GM12873 (cell line): ENCODE data around the gene BCCIP.

Experiments
- TF ChIP-seq, protein P1 (sequence below): IDR thresholded peaks from 2 replicates; pipeline ENCODE4 v1.5.1; 2012; ENCODE audit warnings: low read depth, mild to moderate bottlenecking, moderate library complexity, low read length, control low read depth; ENCODE audit not compliant: insufficient read depth; ENCODE audit errors: missing control alignments

Gene BCCIP

GRCh38 chr10:125845617-125846016 lies 22.3 kb downstream of the BCCIP start:
- TF ChIP-seq, protein P1, sequence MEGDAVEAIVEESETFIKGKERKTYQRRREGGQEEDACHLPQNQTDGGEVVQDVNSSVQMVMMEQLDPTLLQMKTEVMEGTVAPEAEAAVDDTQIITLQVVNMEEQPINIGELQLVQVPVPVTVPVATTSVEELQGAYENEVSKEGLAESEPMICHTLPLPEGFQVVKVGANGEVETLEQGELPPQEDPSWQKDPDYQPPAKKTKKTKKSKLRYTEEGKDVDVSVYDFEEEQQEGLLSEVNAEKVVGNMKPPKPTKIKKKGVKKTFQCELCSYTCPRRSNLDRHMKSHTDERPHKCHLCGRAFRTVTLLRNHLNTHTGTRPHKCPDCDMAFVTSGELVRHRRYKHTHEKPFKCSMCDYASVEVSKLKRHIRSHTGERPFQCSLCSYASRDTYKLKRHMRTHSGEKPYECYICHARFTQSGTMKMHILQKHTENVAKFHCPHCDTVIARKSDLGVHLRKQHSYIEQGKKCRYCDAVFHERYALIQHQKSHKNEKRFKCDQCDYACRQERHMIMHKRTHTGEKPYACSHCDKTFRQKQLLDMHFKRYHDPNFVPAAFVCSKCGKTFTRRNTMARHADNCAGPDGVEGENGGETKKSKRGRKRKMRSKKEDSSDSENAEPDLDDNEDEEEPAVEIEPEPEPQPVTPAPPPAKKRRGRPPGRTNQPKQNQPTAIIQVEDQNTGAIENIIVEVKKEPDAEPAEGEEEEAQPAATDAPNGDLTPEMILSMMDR = no peak

DNA sequence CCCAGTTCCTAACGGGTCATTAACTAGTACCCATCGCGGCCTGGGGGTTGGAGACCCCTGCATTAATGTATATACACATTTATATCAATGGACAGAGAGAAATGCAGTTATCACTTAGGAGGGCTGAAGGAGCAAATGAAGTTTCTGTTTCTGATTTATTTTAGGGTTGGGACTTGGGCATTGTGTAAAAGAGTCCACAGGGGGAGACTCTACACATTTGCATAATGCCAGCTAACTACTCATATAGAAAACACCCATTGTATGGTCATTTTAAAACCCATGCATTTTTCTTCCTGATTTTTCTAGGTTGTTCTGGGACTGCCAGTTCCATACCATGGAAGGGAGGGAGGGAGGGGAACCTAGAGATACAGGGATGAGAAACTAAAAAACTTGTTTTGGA lies 23.5 kb downstream of the BCCIP start:
- TF ChIP-seq, protein P1 = no peak

DNA sequence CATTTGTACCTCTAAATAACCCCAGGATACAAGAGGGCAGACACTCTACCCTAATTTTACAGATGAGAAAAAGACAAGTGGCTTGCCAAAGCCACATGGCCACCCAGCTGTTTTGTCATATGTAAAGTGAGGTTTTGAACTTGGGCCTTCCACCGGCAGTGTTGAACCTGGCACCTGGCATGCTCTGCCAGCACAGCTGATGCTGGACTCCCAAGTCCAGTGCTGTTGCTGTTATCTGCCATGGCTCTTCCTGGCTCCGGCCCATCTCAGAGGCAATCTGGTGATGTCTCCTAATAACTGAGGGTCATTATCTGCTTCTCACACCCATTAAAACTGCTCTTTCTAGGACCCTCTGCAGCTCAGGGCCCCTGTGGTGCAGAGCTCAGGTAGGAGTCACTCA lies 25.0 kb downstream of the BCCIP start:
- TF ChIP-seq, protein P1 = no peak

DNA sequence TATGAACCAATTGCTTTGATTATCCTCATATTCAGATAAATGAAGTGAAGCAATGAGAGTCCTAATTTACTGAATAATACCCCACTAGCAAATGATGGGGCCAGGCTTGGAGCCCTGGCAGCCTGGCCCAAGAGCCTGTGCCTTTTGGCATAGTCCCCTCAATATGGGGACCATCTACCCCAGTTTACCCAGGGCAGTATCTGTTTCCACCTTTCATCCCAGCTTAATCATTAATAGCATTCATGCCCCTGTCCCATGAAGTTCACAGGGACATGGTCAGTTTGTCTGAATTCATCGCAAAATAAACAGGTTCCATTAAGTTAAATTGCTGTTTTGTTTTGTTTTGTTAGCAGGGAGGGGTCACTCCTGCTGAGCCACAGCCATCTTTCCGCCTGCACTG lies 25.5 kb downstream of the BCCIP start:
- TF ChIP-seq, protein P1 = no peak

GRCh38 chr10:125849448-125849847 lies 26.1 kb downstream of the BCCIP start:
- TF ChIP-seq, protein P1 = no peak

DNA sequence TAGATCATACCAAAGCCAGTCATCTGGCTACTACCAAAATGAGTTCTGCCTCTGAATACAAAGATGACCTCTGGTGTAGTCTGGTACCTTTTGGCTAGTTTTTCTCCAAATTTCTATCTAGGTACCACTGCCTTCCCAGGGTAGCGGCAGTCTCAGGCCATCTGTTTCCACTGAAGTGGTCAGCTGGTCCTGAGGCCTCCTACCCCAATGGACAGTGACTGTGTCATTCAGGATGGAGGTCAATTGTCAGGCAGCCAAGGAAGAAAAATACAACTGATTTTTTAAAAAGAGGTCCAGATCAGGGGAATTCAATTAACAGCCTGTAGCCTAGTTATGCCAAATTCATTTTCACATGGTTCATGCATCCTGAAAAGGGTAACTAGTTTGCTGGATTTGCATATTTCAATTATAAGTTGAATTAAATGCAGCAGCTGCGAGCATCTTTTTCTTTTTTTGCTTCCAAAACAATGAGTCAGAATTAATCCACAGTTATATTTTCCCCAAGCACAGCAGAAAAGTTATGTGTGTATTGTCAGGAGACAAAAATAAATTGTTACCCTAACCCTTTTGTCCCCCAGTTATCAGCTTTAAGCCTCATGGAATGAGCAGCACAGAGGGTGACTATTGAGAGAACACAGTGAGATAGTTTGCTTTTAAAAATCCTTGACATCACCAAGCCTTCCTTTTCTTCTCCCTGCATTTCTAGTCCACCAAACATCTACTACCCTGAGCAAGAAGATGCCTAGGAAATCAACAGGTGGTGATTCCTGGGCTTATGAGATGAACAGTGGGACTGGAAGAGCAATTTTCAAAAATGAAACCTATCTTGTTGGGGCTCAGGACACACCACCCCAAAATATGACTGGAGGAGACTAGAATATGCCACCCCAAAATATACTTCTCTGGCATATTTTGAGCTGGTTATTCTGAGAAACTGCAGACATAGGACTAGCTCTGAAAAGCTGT lies 27.7 kb downstream of the BCCIP start:
- TF ChIP-seq, protein P1 = no peak

DNA sequence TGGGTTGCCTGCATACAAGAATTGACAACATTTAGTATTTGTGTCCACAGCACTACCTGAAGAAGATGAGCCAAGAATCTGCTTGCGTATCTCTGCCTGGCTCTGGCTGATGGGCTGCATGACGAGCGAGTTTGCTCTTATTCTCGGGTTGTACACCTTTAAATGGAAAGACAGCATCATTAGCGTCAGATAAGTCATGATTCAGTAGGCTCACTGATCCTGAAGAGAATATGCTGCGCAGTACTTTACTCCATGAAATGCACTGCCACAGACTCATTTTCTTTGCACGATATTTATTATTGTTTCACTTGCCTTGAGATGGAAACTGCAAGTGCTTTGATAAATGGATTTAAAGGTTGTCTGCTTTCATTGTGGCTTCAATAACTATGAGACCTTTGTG lies 29.1 kb downstream of the BCCIP start:
- TF ChIP-seq, protein P1 = no peak
